ENCODE measurements around the gene CBLB.

The CBLB gene

DNA sequence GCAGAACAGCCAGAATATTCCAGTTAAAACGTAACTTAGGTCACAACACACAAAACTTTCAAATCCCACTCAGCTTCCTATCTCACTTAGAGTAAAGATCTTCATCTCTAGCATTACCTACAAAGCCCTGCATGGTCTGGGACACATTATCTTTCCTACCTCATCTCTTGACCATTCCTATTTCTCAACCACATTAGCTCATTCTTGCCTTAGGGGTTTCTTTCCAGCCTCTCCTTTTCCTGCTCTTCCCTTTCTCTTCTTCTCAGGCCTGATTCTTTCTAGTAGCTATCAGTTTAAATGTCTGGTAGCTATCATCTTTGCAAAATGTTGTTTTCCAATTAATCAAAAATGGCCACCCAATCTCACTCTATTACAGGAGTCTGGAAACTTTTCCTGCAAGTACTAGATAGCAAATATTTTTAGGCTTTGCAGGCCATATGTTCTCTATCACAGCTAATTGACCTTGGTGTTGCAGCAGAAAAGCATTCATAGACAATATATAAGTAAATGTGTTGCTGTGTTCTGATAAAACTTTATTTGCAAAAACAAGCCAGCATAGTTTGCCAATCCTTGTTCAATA lies 15.1 kb upstream of the CBLB start:
- no peak overlapping the region for H3K4me3 ChIP-seq (ENCODE audit: low read length, poor library complexity, severe bottlenecking)
- no peaks in the 10 kb centered on the region for H3K27me3 ChIP-seq (ENCODE audit: insufficient read depth, low read length, poor library complexity, severe bottlenecking)
- H2AFZ ChIP-seq (ENCODE audit: low read length): no peak overlapping the region
- H3K4me1 ChIP-seq (ENCODE audit: insufficient read depth, low read length, poor library complexity, severe bottlenecking): no peaks in the 10 kb centered on the region
- no peak overlapping the region for H3K4me2 ChIP-seq (ENCODE audit: low read depth, low read length, poor library complexity, severe bottlenecking)
- H3K36me3 ChIP-seq (ENCODE audit: insufficient read depth, low read length): no peaks in the 10 kb centered on the region
- H3K9ac ChIP-seq (ENCODE audit: low read depth, low read length, poor library complexity, severe bottlenecking): no peak overlapping the region
- H4K20me1 ChIP-seq (ENCODE audit: insufficient read depth, low read length, poor library complexity, severe bottlenecking): no peaks in the 10 kb centered on the region
- TF ChIP-seq EZH2phosphoT487 (IDR thresholded peaks at IDR 0.05; ENCODE audit: borderline replicate concordance): no peak
- TF ChIP-seq, protein P1, sequence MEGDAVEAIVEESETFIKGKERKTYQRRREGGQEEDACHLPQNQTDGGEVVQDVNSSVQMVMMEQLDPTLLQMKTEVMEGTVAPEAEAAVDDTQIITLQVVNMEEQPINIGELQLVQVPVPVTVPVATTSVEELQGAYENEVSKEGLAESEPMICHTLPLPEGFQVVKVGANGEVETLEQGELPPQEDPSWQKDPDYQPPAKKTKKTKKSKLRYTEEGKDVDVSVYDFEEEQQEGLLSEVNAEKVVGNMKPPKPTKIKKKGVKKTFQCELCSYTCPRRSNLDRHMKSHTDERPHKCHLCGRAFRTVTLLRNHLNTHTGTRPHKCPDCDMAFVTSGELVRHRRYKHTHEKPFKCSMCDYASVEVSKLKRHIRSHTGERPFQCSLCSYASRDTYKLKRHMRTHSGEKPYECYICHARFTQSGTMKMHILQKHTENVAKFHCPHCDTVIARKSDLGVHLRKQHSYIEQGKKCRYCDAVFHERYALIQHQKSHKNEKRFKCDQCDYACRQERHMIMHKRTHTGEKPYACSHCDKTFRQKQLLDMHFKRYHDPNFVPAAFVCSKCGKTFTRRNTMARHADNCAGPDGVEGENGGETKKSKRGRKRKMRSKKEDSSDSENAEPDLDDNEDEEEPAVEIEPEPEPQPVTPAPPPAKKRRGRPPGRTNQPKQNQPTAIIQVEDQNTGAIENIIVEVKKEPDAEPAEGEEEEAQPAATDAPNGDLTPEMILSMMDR (conservative IDR thresholded peaks at IDR 0.05; ENCODE audit: low read length): no peak
- H3K9me2 ChIP-seq (replicated peaks; ENCODE audit: low read depth, low read length): no peaks in the 10 kb centered on the region
- no peaks in the 10 kb centered on the region for H3K79me2 ChIP-seq (ENCODE audit: insufficient read depth, low read length)
- no peaks in the 10 kb centered on the region for H3K9me3 ChIP-seq (ENCODE audit: insufficient read depth, low read depth, low read length)
- H3F3A ChIP-seq (ENCODE audit: low read depth): no peaks in the 10 kb centered on the region

GRCh38 chr3:105880681-105881290 lies 12.0 kb upstream of the CBLB start:
- Histone ChIP-seq H3K4me3 (ENCODE audit: low read length, poor library complexity, severe bottlenecking) (no peak overlapping the region), H3K36me3 (ENCODE audit: insufficient read depth, low read length) (no peaks in the 10 kb centered on the region), H2AFZ (ENCODE audit: low read length) (no peak overlapping the region), H3K9me2 (replicated peaks; ENCODE audit: low read depth, low read length) (no peaks in the 10 kb centered on the region), H3F3A (ENCODE audit: low read depth) (no peaks in the 10 kb centered on the region), H3K4me2 (ENCODE audit: low read depth, low read length, poor library complexity, severe bottlenecking) (no peak overlapping the region), H3K27me3 (ENCODE audit: insufficient read depth, low read length, poor library complexity, severe bottlenecking) (no peaks in the 10 kb centered on the region), H3K9ac (ENCODE audit: low read depth, low read length, poor library complexity, severe bottlenecking) (no peak overlapping the region), H3K79me2 (ENCODE audit: insufficient read depth, low read length) (no peaks in the 10 kb centered on the region), H4K20me1 (ENCODE audit: insufficient read depth, low read length, poor library complexity, severe bottlenecking) (no peaks in the 10 kb centered on the region), H3K9me3 (ENCODE audit: insufficient read depth, low read depth, low read length) (no peaks in the 10 kb centered on the region), H3K4me1 (ENCODE audit: insufficient read depth, low read length, poor library complexity, severe bottlenecking) (peaks cover 8% of the 10 kb centered on the region)
- TF ChIP-seq, protein P1 (conservative IDR thresholded peaks at IDR 0.05; ENCODE audit: low read length): no peak
- no peak for TF ChIP-seq EZH2phosphoT487 (IDR thresholded peaks at IDR 0.05; ENCODE audit: borderline replicate concordance)

DNA sequence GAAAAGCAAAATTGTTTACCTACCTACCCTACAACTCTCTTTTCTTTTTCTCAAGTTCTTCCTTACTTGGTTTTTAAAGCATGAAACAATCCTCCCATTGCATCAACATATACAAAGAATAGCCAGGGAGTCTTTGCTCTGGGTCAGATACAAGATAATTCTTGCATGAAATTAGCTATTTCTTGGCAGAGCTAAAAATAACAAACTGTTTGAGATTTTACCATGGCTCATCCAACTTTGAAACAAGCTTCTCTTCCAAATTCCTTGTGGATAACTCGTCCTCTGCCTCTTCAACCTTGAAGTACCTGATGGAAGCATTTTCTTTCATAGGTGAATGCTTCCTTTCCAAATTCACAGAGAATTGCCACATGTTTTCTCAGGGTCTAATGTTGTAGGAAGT lies 9.2 kb upstream of the CBLB start:
- Histone ChIP-seq H3K4me2 (ENCODE audit: low read depth, low read length, poor library complexity, severe bottlenecking) (no peak overlapping the region), H3K9me2 (replicated peaks; ENCODE audit: low read depth, low read length) (no peaks in the 10 kb centered on the region), H3K79me2 (ENCODE audit: insufficient read depth, low read length) (no peaks in the 10 kb centered on the region), H3K27me3 (ENCODE audit: insufficient read depth, low read length, poor library complexity, severe bottlenecking) (no peaks in the 10 kb centered on the region), H3K9ac (ENCODE audit: low read depth, low read length, poor library complexity, severe bottlenecking) (no peak overlapping the region), H3K4me1 (ENCODE audit: insufficient read depth, low read length, poor library complexity, severe bottlenecking) (peaks cover 8% of the 10 kb centered on the region), H3F3A (ENCODE audit: low read depth) (no peaks in the 10 kb centered on the region), H3K9me3 (ENCODE audit: insufficient read depth, low read depth, low read length) (no peaks in the 10 kb centered on the region), H3K36me3 (ENCODE audit: insufficient read depth, low read length) (no peaks in the 10 kb centered on the region), H2AFZ (ENCODE audit: low read length) (no peak overlapping the region), H4K20me1 (ENCODE audit: insufficient read depth, low read length, poor library complexity, severe bottlenecking) (no peaks in the 10 kb centered on the region), H3K4me3 (ENCODE audit: low read length, poor library complexity, severe bottlenecking) (no peak overlapping the region)
- no peak for TF ChIP-seq EZH2phosphoT487 (IDR thresholded peaks at IDR 0.05; ENCODE audit: borderline replicate concordance)
- TF ChIP-seq, protein P1 (conservative IDR thresholded peaks at IDR 0.05; ENCODE audit: low read length): no peak
